ENCODE measurements around the gene SSBP3. TPM values are rescaled to one million over a fixed set of nuclear protein-coding genes. Genes with fewer than 3 reads are reported as not detected.
A peak's percentile ranks its signal among the peaks of the same experiment; 100 is the strongest.

The SSBP3 gene
- total and polyA plus RNA-seq, 2 experiments from 2014 or later: 47.4 to 68.6 TPM

- no peak overlapping the region for H3K4me3 ChIP-seq
- H4K20me1 ChIP-seq (replicated peaks; ENCODE audit: insufficient read depth): 0 out of 2 replicates have a peak, but pooled peaks cover 3% of the 10 kb centered on the region
- no peaks in the 10 kb centered on the region for H3K9me2 ChIP-seq (ENCODE audit: insufficient read depth)
- DNase-seq (ENCODE audit: low spot score): no peak
- peaks cover 16% of the 10 kb centered on the region for H3K4me1 ChIP-seq (ENCODE audit: insufficient read depth)
- Mint-ChIP-seq H3K27me3 (ENCODE audit: insufficient read depth, low read depth, poor library complexity) (peaks cover 16% of the 10 kb centered on the region), H3K27ac (peak overlapping the region; percentile 89), H3K4me3 (no peak overlapping the region), H3K36me3 (ENCODE audit: low read depth) (peaks cover 12% of the 10 kb centered on the region), H3K4me1 (peaks cover 37% of the 10 kb centered on the region), H3K9me3 (no peaks in the 10 kb centered on the region; the same call in 2 of the 3 replicates)
- H2AFZ ChIP-seq: no peak overlapping the region
- no peak for ATAC-seq
- no peaks in the 10 kb centered on the region for H3K27me3 ChIP-seq (ENCODE audit: insufficient read depth)
- TF ChIP-seq ETS1 (IDR thresholded peaks at IDR 0.05) (no peak), CTCF (conservative IDR thresholded peaks at IDR 0.05; ENCODE audit: low read depth in 2 of 2) (no peak), ZNF114 (CRISPR knock-in tag; IDR thresholded peaks at IDR 0.05) (no peak), STAT1 (IDR thresholded peaks at IDR 0.05; ENCODE audit: unreplicated experiment) (no peak), CREB1 (CRISPR knock-in tag; IDR thresholded peaks at IDR 0.05; ENCODE audit: low read depth) (no peak), JUNB (IDR thresholded peaks at IDR 0.05; ENCODE audit: unreplicated experiment) (no peak), NANOG (IDR thresholded peaks at IDR 0.05; ENCODE audit: borderline replicate concordance) (no peak), REST (IDR thresholded peaks at IDR 0.05; ENCODE audit: unreplicated experiment) (no peak), POLR2AphosphoS5 (IDR thresholded peaks at IDR 0.05; ENCODE audit: low read depth) (no peak), EZH2phosphoT487 (IDR thresholded peaks at IDR 0.05; ENCODE audit: unreplicated experiment) (no peak), ZNF462 (CRISPR knock-in tag; IDR thresholded peaks at IDR 0.05) (no peak), EZH2 (IDR thresholded peaks at IDR 0.05; ENCODE audit: low read depth, unreplicated experiment) (no peak), ZNF331 (CRISPR knock-in tag; IDR thresholded peaks at IDR 0.05; ENCODE audit: low read depth) (no peak)
- peaks cover 2% of the 10 kb centered on the region; the same call in 1 of the 2 replicates for H3K36me3 ChIP-seq (ENCODE audit: insufficient read depth)
- no peak overlapping the region for H3K4me2 ChIP-seq
- peaks cover 16% of the 10 kb centered on the region for H3K79me2 ChIP-seq (replicated peaks; ENCODE audit: insufficient read depth)
- H3K27ac ChIP-seq (ENCODE audit: low read depth): no peak overlapping the region
- H3F3A ChIP-seq (replicated peaks; ENCODE audit: low read depth): no peaks in the 10 kb centered on the region
Observed at GRCh38 chr1:54254055-54254454, 152.1 kb downstream of the SSBP3 start.
